Esophagus squamous epithelium (tissue), 5 donors: ENCODE results near the gene DRD5. TPM values are rescaled to one million over a fixed set of nuclear protein-coding genes. Genes with fewer than 3 reads are reported as not detected.

Source experiments
- DNase-seq: peaks from one replicate; lab custom pipeline; 2025; lab: John Stamatoyannopoulos, UW
- H3K27ac ChIP-seq, 4 donors: fragments of 200-600 bp; sonication (generic); one replicate each; pipeline ENCODE4 v1.5.1; 2016 to 2019; ENCODE audit warnings: mild to moderate bottlenecking in 1 of 4
- H3K27me3 ChIP-seq, 4 donors: fragments of 200-600 bp; sonication (generic); 1 replicate in 3 of 4; 2 replicates in 1 of 4; pipeline versions ENCODE4 v1.5.1 to v1.6.0; 2017 to 2021; ENCODE audit warnings: antibody characterized with exemption in 1 of 4
- H3K36me3 ChIP-seq, 3 donors: fragments of 200-600 bp; sonication (generic); one replicate each; pipeline ENCODE4 v1.5.1; 2016 to 2019
- H3K4me1 ChIP-seq, 3 donors: fragments of 200-600 bp; sonication (generic); one replicate each; pipeline ENCODE4 v1.5.1; 2017 to 2019
- H3K4me3 ChIP-seq, 4 donors: fragments of 200-600 bp; sonication (generic); 1 replicate in 3 of 4; 2 replicates in 1 of 4; pipeline ENCODE4 v1.5.1; 2016 to 2019; ENCODE audit warnings: mild to moderate bottlenecking in 2 of 4, moderate library complexity in 1 of 4
- H3K9me3 ChIP-seq, 3 donors: fragments of 200-600 bp; sonication (generic); one replicate each; pipeline ENCODE4 v1.5.1; 2016 to 2019
- POLR2A ChIP-seq, 4 donors: fragments of 450-650 bp; IDR thresholded peaks; one replicate each; pipeline ENCODE4 v1.6.1; 2017; ENCODE audit warnings: antibody characterized with exemption in 4 of 4, mild to moderate bottlenecking in 4 of 4, moderate library complexity in 3 of 4
- WGBS, 2 donors: methylation state at CpG; one replicate each; pipeline ENCODE4 v1.1.5; 2018; 5-methylcytosine and 5-hydroxymethylcytosine counted together
- intact Hi-C: fragments of 100-400 bp; cut with DNase I; formaldehyde crosslinking; loops from one replicate; pipeline ENCODE4 v1.15.0; 2022
- total RNA-seq, 4 donors: library from RNA; depleted of rRNA; stranded (reverse); fragments of >200 nt; gene quantifications; one replicate each; pipeline ENCODE4 v1.1.0, GENCODE V29; 2016
- TF ChIP-seq, protein P1 (sequence below), 6 experiments: fragments of 450-650 bp in 4 of 6; fragments of 200-600 bp in 2 of 6; sonication (generic) in 2 of 6; IDR thresholded peaks; one replicate each; pipeline ENCODE4 v1.5.1; 2016 to 2019; ENCODE audit warnings: antibody characterized with exemption in 6 of 6, mild to moderate bottlenecking in 4 of 6, moderate library complexity in 4 of 6
- donor health status: DM: yes; HTN: yes; CAD: no.

The DRD5 gene
- total RNA-seq, 4 donors from 2014 or later = not detected

GRCh38 chr4:9816285-9816684, 34.9 kb downstream of the DRD5 start:
- H3K4me1 ChIP-seq = no peaks in the 10 kb centered on the region
- 66 to 91% methylated on average over 3 of the region's 3 CpGs for WGBS, 2 donors
- intact Hi-C loops = no loop called here
- H3K36me3 ChIP-seq = no peaks in the 10 kb centered on the region
- no peak overlapping the region for H3K27ac ChIP-seq
- no peaks in the 10 kb centered on the region for H3K27me3 ChIP-seq
- H3K4me3 ChIP-seq = no peak overlapping the region
- H3K9me3 ChIP-seq = no peaks in the 10 kb centered on the region
- no peak for TF ChIP-seq POLR2A (IDR thresholded peaks at IDR 0.05)
- TF ChIP-seq, protein P1, sequence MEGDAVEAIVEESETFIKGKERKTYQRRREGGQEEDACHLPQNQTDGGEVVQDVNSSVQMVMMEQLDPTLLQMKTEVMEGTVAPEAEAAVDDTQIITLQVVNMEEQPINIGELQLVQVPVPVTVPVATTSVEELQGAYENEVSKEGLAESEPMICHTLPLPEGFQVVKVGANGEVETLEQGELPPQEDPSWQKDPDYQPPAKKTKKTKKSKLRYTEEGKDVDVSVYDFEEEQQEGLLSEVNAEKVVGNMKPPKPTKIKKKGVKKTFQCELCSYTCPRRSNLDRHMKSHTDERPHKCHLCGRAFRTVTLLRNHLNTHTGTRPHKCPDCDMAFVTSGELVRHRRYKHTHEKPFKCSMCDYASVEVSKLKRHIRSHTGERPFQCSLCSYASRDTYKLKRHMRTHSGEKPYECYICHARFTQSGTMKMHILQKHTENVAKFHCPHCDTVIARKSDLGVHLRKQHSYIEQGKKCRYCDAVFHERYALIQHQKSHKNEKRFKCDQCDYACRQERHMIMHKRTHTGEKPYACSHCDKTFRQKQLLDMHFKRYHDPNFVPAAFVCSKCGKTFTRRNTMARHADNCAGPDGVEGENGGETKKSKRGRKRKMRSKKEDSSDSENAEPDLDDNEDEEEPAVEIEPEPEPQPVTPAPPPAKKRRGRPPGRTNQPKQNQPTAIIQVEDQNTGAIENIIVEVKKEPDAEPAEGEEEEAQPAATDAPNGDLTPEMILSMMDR (IDR thresholded peaks at IDR 0.05) = no peak
- DNase-seq = no peak

DNA sequence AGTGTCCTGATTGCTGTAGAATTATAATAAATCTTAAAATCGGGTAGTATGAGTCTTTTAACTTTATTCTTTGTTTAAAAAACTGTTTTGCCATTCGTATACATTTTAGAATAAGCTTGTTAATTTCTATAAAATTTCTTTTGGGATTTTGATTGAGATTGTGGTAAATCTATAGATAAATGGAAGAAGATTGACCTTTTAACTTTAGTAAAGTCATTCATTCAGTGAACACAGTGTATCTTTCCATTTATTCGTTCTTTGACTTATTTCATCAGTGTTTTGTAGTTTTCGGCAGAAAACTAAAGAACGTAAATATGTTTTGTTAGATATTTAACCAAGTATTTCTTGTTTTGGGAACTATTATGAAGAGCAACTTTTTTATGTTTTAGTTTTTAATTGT, 38.9 kb downstream of the DRD5 start:
- WGBS, 2 donors = 68 to 82% methylated on average over 5 of the region's 5 CpGs
- Histone ChIP-seq H3K27ac (no peak overlapping the region), H3K27me3 (no peaks in the 10 kb centered on the region), H3K4me3 (no peak overlapping the region), H3K4me1 (no peaks in the 10 kb centered on the region), H3K36me3 (no peaks in the 10 kb centered on the region), H3K9me3 (no peaks in the 10 kb centered on the region)
- TF ChIP-seq POLR2A (IDR thresholded peaks at IDR 0.05) = no peak
- TF ChIP-seq, protein P1 (IDR thresholded peaks at IDR 0.05) = no peak
- intact Hi-C loops = no loop called here
- DNase-seq = no peak

DNA sequence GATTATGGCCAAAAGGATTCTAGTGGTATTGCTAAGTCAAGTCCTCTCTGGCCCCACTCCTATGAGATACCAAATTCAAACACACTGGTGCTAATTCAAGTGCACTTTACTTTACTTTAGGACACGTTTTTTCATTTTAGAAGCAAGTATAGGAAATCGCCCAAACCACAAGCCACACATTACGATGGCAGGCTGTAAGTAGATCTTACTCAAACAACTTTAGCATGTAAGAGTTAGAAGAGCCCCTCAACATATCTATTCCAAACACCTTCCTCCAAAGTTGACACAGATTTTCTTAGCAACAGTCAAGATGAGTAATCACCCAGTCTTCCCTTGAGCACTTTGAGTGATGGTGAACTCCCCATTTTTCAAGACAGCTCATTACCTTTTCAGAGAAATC, 43.6 kb downstream of the DRD5 start:
- H3K27me3 ChIP-seq = no peaks in the 10 kb centered on the region
- H3K36me3 ChIP-seq = no peaks in the 10 kb centered on the region
- 54 to 73% methylated on average over 3 of the region's 3 CpGs for whole genome bisulfite sequencing, 2 donors
- H3K4me1 ChIP-seq = no peaks in the 10 kb centered on the region
- intact Hi-C loops = no loop called here
- H3K4me3 ChIP-seq = no peak overlapping the region
- H3K9me3 ChIP-seq = no peaks in the 10 kb centered on the region
- no peak for DNase-seq
- TF ChIP-seq, protein P1 (IDR thresholded peaks at IDR 0.05) = no peak
- TF ChIP-seq POLR2A (IDR thresholded peaks at IDR 0.05) = no peak
- no peak overlapping the region for H3K27ac ChIP-seq

DNA sequence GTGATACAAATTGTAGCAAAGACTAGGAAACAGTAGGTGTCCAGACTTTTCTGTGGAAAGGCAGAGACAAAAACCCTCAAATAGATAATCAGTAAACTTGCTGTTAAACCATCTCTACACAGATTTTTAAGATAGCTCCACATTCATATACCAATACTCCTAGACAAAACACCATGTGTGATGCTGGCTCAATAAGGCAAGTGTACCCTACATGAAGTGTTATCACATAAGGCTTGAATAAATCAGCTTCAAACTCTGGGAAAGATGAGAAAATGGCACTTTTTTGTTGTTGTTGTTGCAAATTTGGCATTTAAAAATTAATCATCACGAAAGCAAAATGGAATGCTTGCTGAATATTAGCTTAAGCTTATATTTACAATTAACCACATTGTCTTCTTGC, 45.1 kb downstream of the DRD5 start:
- no peaks in the 10 kb centered on the region for H3K27me3 ChIP-seq
- H3K36me3 ChIP-seq = no peaks in the 10 kb centered on the region
- no peaks in the 10 kb centered on the region for H3K4me1 ChIP-seq
- no peaks in the 10 kb centered on the region for H3K9me3 ChIP-seq
- no peak for DNase-seq
- TF ChIP-seq, protein P1 (IDR thresholded peaks at IDR 0.05) = no peak
- TF ChIP-seq POLR2A (IDR thresholded peaks at IDR 0.05) = no peak
- no peak overlapping the region for H3K4me3 ChIP-seq
- H3K27ac ChIP-seq = no peak overlapping the region
- WGBS, 2 donors = 82 to 88% methylated on average over 1 of the region's 1 CpG
- intact Hi-C loops = no loop called here

GRCh38 chr4:9832640-9833039, 51.2 kb downstream of the DRD5 start:
- no peaks in the 10 kb centered on the region for H3K4me1 ChIP-seq
- H3K27ac ChIP-seq = no peak overlapping the region
- 74 to 89% methylated on average over 2 of the region's 2 CpGs for WGBS, 2 donors
- H3K4me3 ChIP-seq = no peak overlapping the region
- intact Hi-C loops = no loop called here
- peaks cover 0 to 21% (median 0%) of the 10 kb centered on the region in 3 donors for H3K36me3 ChIP-seq
- H3K9me3 ChIP-seq = no peaks in the 10 kb centered on the region
- H3K27me3 ChIP-seq = no peaks in the 10 kb centered on the region
- no peak for TF ChIP-seq POLR2A (IDR thresholded peaks at IDR 0.05)
- TF ChIP-seq, protein P1 (IDR thresholded peaks at IDR 0.05) = no peak
- DNase-seq = no peak
